Hepatocyte (in vitro differentiated cells): Measurements from ENCODE around the gene DAB1.

Source experiments
- CTCF ChIP-seq: fragments of 200-600 bp; sonication (generic); IDR thresholded peaks from 2 replicates; pipeline ENCODE4 v1.5.1; 2016; ENCODE audit warnings: antibody characterized with exemption, mild to moderate bottlenecking; ENCODE audit not compliant: poor library complexity
- EZH2 ChIP-seq: fragments of 200-600 bp; sonication (generic); IDR thresholded peaks from 2 replicates; pipeline ENCODE4 v1.6.1; 2016; ENCODE audit warnings: antibody characterized with exemption, mild to moderate bottlenecking, borderline replicate concordance
- EZH2phosphoT487 ChIP-seq: fragments of 200-600 bp; sonication (generic); IDR thresholded peaks from one replicate; pipeline ENCODE4 v1.6.1; 2018; ENCODE audit warnings: antibody characterized with exemption, mild to moderate bottlenecking, low read depth, moderate library complexity; ENCODE audit not compliant: unreplicated experiment, severe bottlenecking

GRCh38 chr1:57131701-57132394 is 292.0 kb downstream of the DAB1 start:
- no peak for TF ChIP-seq EZH2phosphoT487
- TF ChIP-seq CTCF, result no peak
- TF ChIP-seq EZH2, result no peak
